Stomach smooth muscle (tissue), 2 donors: ENCODE measurements around the gene ATXN2.
"Not testable (repeated sequence)": the region's sequence is repeated elsewhere in the genome, so short reads cannot be mapped to it uniquely, and the experiment has no call there.

Experiments used
- H3K27ac ChIP-seq: one replicate; pipeline ENCODE4 v1.7.0; 2013; ENCODE audit warnings: mild to moderate bottlenecking, low read length, inconsistent platforms
- H3K27me3 ChIP-seq, 2 donors: one replicate each; pipeline ENCODE4 v1.7.0; 2013; ENCODE audit warnings: low read length in 2 of 2; ENCODE audit not compliant: insufficient read depth in 2 of 2, control insufficient read depth in 1 of 2
- H3K36me3 ChIP-seq, 2 donors: one replicate each; pipeline ENCODE4 v1.7.0; 2013; ENCODE audit warnings: low read length in 2 of 2; ENCODE audit not compliant: control insufficient read depth in 2 of 2, insufficient read depth in 2 of 2
- H3K4me1 ChIP-seq: one replicate; pipeline ENCODE4 v1.7.0; 2013; ENCODE audit warnings: low read length; ENCODE audit not compliant: control insufficient read depth, insufficient read depth
- H3K4me3 ChIP-seq, 2 donors: one replicate each; pipeline ENCODE4 v1.7.0; 2013; ENCODE audit warnings: low read length in 2 of 2
- H3K9ac ChIP-seq, 2 donors: one replicate each; pipeline ENCODE4 v1.7.0; 2013; ENCODE audit warnings: low read length in 2 of 2, mild to moderate bottlenecking in 1 of 2
- H3K9me3 ChIP-seq, 2 donors: one replicate each; pipeline ENCODE4 v1.7.0; 2013; ENCODE audit warnings: low read length in 2 of 2; ENCODE audit not compliant: control insufficient read depth in 2 of 2
- donor health status: healthy.
- donor health status: Pancreatic carcinoma.

The ATXN2 gene

DNA sequence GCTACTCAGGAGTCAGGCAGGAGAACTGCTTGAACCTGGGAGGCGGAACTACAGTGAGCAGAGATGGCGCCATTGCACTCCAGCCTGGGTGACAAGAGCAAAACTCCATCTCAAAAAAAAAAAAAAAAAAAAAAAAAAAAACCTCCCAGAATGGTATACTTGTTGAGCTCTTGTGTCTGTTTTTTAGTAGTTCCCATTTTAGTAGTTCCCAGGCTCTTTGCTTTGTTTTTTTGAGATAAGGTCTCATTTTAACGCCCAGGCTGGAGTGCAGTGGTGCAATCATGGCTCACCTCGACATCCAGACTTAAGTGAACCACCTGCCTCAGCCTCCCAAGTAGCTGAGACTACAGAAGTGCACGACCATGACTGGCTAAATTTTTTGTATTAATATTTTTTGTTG lies 13.4 kb downstream of the ATXN2 start:
- Histone ChIP-seq H3K9me3 (no peaks in the 10 kb centered on the region), H3K4me3 (no peak overlapping the region), H3K4me1 (peaks cover 16% of the 10 kb centered on the region), H3K27ac (no peak overlapping the region), H3K36me3 (no peaks in the 10 kb centered on the region), H3K27me3 (no peaks in the 10 kb centered on the region), H3K9ac (no peak overlapping the region)

DNA sequence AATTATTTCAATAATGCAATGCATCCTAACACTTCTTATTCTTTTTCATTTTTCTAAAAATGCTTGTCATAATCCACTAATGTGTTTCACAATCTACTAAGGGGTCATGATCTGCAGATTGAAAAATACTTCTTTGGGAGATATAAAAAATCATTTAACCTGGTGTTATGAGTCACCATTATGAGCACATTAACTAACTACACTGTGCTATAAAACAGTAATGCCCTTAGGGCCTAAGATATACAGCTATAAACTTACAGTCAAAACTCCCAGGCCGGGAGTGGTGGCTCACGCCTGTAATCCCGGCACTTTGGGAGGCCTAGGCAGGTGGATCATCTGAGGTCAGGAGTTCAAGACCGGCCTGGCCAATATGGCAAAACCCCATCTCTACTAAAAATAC lies 14.2 kb downstream of the ATXN2 start:
- H3K9ac ChIP-seq = no peak overlapping the region
- H3K9me3 ChIP-seq = no peaks in the 10 kb centered on the region
- no peak overlapping the region for H3K27ac ChIP-seq
- H3K4me3 ChIP-seq = no peak overlapping the region
- peaks cover 0 to 2% of the 10 kb centered on the region in 2 donors for H3K36me3 ChIP-seq
- no peaks in the 10 kb centered on the region for H3K27me3 ChIP-seq
- peaks cover 16% of the 10 kb centered on the region for H3K4me1 ChIP-seq

DNA sequence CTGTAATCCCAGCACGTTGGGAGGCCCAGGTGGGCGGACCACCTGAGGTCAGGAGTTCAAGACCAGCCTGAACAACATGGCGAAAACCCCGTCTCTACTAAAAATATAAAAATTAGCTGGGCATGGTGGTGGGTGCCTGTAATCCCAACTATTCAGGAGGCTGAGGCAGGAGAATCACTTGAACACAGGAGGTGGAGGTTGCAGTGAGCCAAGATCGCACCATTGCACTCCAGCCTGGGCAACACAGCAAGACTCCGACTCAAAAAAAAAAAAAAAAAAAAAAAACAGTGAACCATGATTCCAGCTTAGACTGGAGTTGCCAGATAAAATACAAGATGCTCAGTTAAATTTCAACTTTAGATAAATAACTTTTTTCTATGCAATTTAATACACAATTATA lies 15.6 kb downstream of the ATXN2 start:
- H3K9ac ChIP-seq, H3K36me3 ChIP-seq, H3K27me3 ChIP-seq, H3K4me3 ChIP-seq, H3K9me3 ChIP-seq, H3K27ac ChIP-seq: not testable (repeated sequence)
- H3K4me1 ChIP-seq = peaks cover 16% of the 10 kb centered on the region

DNA sequence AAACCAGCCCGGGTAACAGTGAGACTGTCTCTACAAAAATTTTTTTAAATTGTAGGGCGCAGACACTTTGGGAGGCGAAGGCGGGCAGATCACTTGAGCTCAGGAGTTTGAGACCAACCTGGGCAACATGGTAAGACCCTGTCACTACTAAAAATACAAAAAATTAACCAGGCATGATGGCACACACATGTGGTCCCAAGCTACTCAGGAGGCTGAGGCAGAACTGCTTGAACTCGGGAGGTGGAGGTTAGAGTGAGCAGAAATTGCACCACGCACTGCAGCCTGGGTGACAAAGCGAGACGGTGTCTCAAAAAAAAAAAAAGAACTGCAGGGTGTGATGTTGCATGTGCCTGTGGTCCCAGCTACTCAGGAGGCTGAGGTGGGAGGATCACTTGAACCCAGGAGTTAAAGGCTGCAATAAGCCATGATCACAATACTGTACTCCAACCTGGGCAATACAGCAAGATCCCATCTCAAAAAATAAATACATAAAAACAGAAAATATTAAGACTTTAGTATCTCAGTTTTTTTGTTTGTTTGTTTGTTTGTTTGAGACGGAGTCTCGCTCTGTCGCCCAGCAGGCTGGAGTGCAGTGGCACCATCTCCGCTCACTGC lies 16.9 kb downstream of the ATXN2 start:
- peaks cover 8% of the 10 kb centered on the region for H3K4me1 ChIP-seq
- H3K9ac ChIP-seq = no peak overlapping the region
- no peaks in the 10 kb centered on the region for H3K9me3 ChIP-seq
- H3K27ac ChIP-seq = no peak overlapping the region
- no peak overlapping the region for H3K4me3 ChIP-seq
- H3K36me3 ChIP-seq = peaks cover 0 to 3% of the 10 kb centered on the region in 2 donors
- H3K27me3 ChIP-seq = no peaks in the 10 kb centered on the region

GRCh38 chr12:111581434-111582132 lies 17.5 kb downstream of the ATXN2 start:
- Histone ChIP-seq H3K36me3 (peaks cover 0 to 3% of the 10 kb centered on the region in 2 donors), H3K27ac (no peak overlapping the region), H3K9ac (no peak overlapping the region), H3K27me3 (no peaks in the 10 kb centered on the region), H3K4me1 (peaks cover 4% of the 10 kb centered on the region), H3K9me3 (no peaks in the 10 kb centered on the region), H3K4me3 (no peak overlapping the region)

DNA sequence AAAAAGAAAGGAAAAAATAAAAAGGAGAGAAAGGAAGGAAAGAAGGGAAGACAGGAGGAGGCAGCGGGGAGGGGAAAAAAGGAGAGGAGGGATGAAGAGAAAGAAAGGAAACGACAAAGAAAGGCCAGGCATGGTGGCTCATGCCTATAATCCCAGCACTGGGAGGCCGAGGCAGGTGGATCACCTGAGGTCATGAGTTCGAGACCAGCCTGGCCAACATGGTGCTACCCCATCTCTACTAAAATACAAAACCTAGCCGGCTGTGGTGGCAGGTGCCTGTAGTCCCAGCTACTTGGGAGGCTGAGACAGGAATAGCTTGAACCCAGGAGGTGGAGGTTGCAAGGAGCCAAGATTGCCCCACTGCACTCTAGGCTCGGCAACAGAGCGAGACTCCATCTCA lies 18.4 kb downstream of the ATXN2 start:
- Histone ChIP-seq H3K4me1 (peaks cover 4% of the 10 kb centered on the region), H3K36me3 (peaks cover 0 to 3% of the 10 kb centered on the region in 2 donors), H3K4me3 (no peak overlapping the region), H3K27ac (no peak overlapping the region), H3K9me3 (no peaks in the 10 kb centered on the region), H3K27me3 (no peaks in the 10 kb centered on the region), H3K9ac (no peak overlapping the region)

DNA sequence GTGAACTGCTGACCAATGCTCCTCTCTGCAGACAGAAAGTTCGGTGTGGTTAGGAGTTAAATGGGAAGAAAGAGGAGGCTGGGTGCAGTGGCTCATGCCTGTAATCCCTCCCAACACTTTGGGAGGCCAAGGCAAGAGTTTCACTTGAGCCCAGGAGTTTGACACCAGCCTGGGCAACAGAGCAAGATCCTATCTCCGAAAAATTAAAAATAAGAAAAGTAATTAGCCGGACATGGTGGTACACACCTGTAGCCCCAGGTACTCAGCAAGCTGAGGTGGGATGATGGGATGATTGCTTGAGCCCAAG lies 19.0 kb downstream of the ATXN2 start:
- Histone ChIP-seq H3K4me3 (no peak overlapping the region), H3K27ac (no peak overlapping the region), H3K27me3 (no peaks in the 10 kb centered on the region), H3K9ac (no peak overlapping the region), H3K36me3 (peaks cover 0 to 3% of the 10 kb centered on the region in 2 donors), H3K9me3 (no peaks in the 10 kb centered on the region), H3K4me1 (peaks cover 4% of the 10 kb centered on the region)

DNA sequence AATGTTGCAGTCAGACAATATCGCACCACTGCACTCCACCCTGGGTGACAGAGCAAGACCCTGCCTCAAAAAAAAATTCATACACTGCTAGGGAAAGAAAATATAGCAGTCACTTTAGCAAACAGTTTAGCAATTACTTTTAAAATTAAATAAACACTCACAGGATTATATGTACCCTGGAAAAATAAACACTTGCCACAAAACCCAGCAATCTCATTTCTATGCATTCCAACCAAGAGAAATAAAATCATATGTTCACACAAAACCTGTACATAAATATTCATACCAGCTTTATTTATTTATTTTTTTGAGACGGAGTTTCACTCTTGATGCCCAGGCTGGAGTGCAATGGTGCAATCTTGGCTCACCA lies 20.2 kb downstream of the ATXN2 start:
- no peak overlapping the region for H3K27ac ChIP-seq
- no peak overlapping the region for H3K9ac ChIP-seq
- no peaks in the 10 kb centered on the region for H3K9me3 ChIP-seq
- H3K27me3 ChIP-seq = no peaks in the 10 kb centered on the region
- H3K36me3 ChIP-seq = peaks cover 0 to 3% of the 10 kb centered on the region in 2 donors
- no peak overlapping the region for H3K4me3 ChIP-seq
- peaks cover 4% of the 10 kb centered on the region for H3K4me1 ChIP-seq

DNA sequence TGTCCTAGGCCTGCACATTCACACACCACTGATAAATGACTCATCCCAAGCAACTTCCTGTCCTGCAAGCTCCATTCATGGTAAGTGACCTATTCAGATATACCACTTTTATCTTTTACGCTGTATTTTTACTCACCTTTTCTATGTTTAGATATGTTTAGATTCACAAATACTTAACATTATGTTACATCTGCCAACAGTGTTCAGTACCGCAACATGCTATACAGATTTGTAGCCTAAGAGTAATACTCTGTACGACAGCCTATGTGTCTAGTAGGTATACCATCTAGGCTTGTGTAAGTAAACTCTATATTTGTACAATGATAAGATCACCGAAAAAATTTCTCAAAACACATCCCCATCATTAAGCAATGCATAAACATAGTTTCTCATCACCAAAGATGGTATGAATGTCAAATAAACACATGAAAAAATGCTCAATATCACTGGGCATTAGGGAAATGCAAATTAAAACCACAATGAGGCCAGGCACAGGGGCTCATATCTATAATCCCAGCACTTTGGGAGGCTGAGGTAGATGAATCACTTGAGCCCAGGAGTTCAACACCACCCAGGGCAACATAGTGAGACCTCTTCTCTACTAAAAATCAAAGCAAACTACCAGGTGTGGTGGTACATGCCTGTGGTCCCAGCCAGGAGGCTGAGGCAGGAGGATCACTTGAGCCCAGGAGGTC lies 20.7 kb downstream of the ATXN2 start:
- Histone ChIP-seq H3K9me3 (no peaks in the 10 kb centered on the region), H3K27ac (no peak overlapping the region), H3K4me3 (no peak overlapping the region), H3K36me3 (peaks cover 0 to 3% of the 10 kb centered on the region in 2 donors), H3K27me3 (no peaks in the 10 kb centered on the region), H3K4me1 (peaks cover 4% of the 10 kb centered on the region), H3K9ac (no peak overlapping the region)

DNA sequence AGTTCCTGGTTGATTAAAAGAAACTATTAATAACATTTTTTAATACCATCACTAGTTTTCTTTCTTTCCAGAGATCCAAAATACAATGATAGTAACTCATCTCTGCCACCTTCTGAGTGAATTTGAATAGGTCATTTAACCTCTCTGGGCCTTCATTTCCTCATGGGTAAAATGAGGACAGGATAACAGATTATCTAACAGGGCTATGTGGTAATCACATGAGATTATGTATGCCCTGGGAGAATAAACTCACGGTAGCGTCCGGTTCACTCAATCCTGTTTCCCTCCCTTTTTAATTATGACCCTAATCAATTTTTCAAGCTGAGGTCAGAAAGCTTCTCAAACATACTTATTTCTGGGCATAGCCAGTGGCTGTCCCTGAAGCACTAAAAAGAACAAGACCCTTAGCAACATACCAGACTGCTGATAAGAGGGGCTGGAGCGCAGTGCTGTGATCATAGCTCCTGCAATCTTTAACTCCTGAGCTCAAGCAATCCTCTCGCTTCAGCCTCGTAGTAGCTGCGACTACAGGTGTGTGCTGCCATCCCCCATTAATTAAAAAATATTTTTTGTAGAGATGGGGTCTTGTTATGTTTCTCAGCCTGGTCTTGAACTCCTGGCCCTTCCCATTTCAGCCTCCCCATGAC lies 24.2 kb downstream of the ATXN2 start:
- Histone ChIP-seq H3K4me3 (no peak overlapping the region), H3K9me3 (no peaks in the 10 kb centered on the region), H3K9ac (no peak overlapping the region), H3K27ac (no peak overlapping the region), H3K36me3 (peaks cover 0 to under 1% of the 10 kb centered on the region in 2 donors), H3K27me3 (no peaks in the 10 kb centered on the region), H3K4me1 (no peaks in the 10 kb centered on the region)
